ENCODE measurements around the gene MYL11.

GRCh38 chr16:30375864-30376263 is 1.3 kb downstream of the MYL11 start:
- TF ChIP-seq CTCF (IDR thresholded peaks at IDR 0.05; ENCODE audit: borderline replicate concordance, extremely low read depth, low read length, poor library complexity, severe bottlenecking) (no peak), EZH2 (IDR thresholded peaks at IDR 0.05; ENCODE audit: borderline replicate concordance, low read depth, low read length, severe bottlenecking) (no peak)
